ENCODE measurements around the gene KIAA1755.

Gene KIAA1755

DNA sequence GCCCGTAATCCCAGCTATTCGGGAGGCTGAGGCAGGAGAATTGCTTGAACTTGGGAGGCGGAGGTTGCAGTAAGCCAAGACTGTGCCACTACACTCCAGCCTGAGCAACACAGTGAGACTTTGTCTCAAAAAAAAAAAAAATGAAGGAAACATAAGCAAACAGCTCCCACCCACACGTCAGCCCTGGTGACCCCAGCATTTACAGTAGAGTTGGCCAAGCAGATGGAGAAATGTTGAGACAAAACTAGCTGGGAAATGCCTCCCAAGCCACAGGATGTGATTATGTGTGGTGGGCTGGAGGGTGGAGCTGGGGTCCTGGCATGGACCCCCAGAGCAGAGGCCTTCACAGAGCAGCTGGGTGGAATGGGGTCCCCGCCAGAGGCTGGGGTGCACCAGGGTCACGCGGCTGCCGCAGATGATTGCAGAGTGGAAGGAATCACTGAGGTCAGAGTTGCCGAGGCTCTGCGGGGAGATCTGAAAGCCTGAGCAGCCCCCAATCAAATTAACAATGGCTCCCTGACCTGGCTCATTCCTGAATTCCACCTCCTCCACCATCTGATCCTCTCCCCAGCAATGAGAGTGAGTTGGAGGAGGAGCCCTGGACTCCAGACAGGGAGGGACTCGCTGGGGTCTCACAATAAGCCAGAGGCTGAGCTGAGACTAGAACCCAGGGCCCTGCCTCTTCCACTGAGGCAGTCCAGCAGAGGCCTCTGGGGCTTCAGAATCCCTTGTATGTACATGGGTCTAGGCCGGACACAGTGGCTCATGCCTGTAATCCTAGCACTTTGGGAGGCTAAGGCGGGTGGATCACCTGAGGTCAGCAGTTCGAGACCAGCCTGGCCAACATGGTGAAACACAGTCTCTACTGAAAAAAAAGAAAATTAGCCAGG, 60.8 kb downstream of the KIAA1755 start:
- Histone ChIP-seq H3F3A (ENCODE audit: control insufficient read depth, insufficient read depth) (no peaks in the 10 kb centered on the region), H3K9me3 (ENCODE audit: control insufficient read depth, insufficient read depth, low read length) (no peaks in the 10 kb centered on the region), H3K4me1 (ENCODE audit: control insufficient read depth, low read length) (no peaks in the 10 kb centered on the region), H3K4me3 (ENCODE audit: low read length) (no peak overlapping the region), H3K4me2 (ENCODE audit: low read length) (no peak overlapping the region), H3K36me3 (ENCODE audit: control insufficient read depth, low read length) (no peaks in the 10 kb centered on the region), H3K27me3 (ENCODE audit: control insufficient read depth, low read length) (peaks cover 9% of the 10 kb centered on the region; the same call in 1 of the 2 replicates), H3K79me2 (ENCODE audit: control insufficient read depth, low read length) (no peaks in the 10 kb centered on the region), H3K9me2 (replicated peaks; ENCODE audit: control insufficient read depth, low read length) (no peaks in the 10 kb centered on the region), H3K27ac (ENCODE audit: low read depth, low read length) (no peak overlapping the region), H4K20me1 (ENCODE audit: control insufficient read depth, insufficient read depth, low read depth, low read length) (no peaks in the 10 kb centered on the region)
- TF ChIP-seq, protein P1, sequence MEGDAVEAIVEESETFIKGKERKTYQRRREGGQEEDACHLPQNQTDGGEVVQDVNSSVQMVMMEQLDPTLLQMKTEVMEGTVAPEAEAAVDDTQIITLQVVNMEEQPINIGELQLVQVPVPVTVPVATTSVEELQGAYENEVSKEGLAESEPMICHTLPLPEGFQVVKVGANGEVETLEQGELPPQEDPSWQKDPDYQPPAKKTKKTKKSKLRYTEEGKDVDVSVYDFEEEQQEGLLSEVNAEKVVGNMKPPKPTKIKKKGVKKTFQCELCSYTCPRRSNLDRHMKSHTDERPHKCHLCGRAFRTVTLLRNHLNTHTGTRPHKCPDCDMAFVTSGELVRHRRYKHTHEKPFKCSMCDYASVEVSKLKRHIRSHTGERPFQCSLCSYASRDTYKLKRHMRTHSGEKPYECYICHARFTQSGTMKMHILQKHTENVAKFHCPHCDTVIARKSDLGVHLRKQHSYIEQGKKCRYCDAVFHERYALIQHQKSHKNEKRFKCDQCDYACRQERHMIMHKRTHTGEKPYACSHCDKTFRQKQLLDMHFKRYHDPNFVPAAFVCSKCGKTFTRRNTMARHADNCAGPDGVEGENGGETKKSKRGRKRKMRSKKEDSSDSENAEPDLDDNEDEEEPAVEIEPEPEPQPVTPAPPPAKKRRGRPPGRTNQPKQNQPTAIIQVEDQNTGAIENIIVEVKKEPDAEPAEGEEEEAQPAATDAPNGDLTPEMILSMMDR (IDR thresholded peaks at IDR 0.05; ENCODE audit: low read depth, low read length, poor library complexity, severe bottlenecking) = no peak
- no peak for TF ChIP-seq EZH2phosphoT487 (IDR thresholded peaks at IDR 0.05; ENCODE audit: borderline replicate concordance, low read length)

DNA sequence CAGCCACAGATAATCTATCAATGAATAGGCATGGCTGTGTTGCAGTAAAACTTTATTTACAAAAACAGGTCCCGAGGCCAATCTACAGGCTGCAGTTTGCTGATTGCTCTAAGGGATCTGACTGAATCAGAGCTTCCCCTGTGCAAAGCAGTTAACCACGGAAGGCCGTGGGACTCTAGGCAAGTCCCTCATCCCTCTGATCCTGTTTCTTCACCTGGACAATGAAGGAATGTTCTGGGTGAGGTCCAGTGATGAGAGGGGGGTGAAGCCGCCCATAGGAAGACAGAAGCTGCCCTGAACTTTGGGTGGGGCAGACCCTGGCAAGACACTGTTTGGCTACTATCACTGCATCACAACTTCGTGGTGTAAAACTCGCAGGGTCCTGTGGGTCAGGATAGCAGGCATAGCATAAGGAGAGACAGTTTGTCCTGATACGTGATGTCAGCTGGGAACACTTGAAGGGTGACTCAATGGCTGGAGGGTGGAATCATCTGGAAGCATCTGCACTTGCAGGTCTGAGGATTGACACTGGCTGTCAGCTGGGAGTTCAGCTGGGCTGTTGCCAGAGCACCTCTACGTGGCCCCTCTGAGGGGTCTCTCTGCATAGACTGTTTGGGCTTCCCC, 62.2 kb downstream of the KIAA1755 start:
- no peaks in the 10 kb centered on the region for H3K36me3 ChIP-seq (ENCODE audit: control insufficient read depth, low read length)
- no peaks in the 10 kb centered on the region for H3K4me1 ChIP-seq (ENCODE audit: control insufficient read depth, low read length)
- H4K20me1 ChIP-seq (ENCODE audit: control insufficient read depth, insufficient read depth, low read depth, low read length) = no peaks in the 10 kb centered on the region
- H3K9me2 ChIP-seq (replicated peaks; ENCODE audit: control insufficient read depth, low read length) = no peaks in the 10 kb centered on the region
- TF ChIP-seq, protein P1 (IDR thresholded peaks at IDR 0.05; ENCODE audit: low read depth, low read length, poor library complexity, severe bottlenecking) = no peak
- TF ChIP-seq EZH2phosphoT487 (IDR thresholded peaks at IDR 0.05; ENCODE audit: borderline replicate concordance, low read length) = no peak
- no peaks in the 10 kb centered on the region for H3K27me3 ChIP-seq (ENCODE audit: control insufficient read depth, low read length)
- H3K27ac ChIP-seq (ENCODE audit: low read depth, low read length) = no peak overlapping the region
- no peaks in the 10 kb centered on the region for H3K79me2 ChIP-seq (ENCODE audit: control insufficient read depth, low read length)
- H3K4me2 ChIP-seq (ENCODE audit: low read length) = no peak overlapping the region
- H3K9me3 ChIP-seq (ENCODE audit: control insufficient read depth, insufficient read depth, low read length) = no peaks in the 10 kb centered on the region
- no peaks in the 10 kb centered on the region for H3F3A ChIP-seq (ENCODE audit: control insufficient read depth, insufficient read depth)
- no peak overlapping the region for H3K4me3 ChIP-seq (ENCODE audit: low read length)

GRCh38 chr20:38197619-38198018, 62.9 kb downstream of the KIAA1755 start:
- Histone ChIP-seq H3K4me2 (ENCODE audit: low read length) (no peak overlapping the region), H3K27ac (ENCODE audit: low read depth, low read length) (no peak overlapping the region), H3K36me3 (ENCODE audit: control insufficient read depth, low read length) (no peaks in the 10 kb centered on the region), H3K27me3 (ENCODE audit: control insufficient read depth, low read length) (no peaks in the 10 kb centered on the region), H3K9me2 (replicated peaks; ENCODE audit: control insufficient read depth, low read length) (no peaks in the 10 kb centered on the region), H3F3A (ENCODE audit: control insufficient read depth, insufficient read depth) (no peaks in the 10 kb centered on the region), H3K79me2 (ENCODE audit: control insufficient read depth, low read length) (no peaks in the 10 kb centered on the region), H3K4me3 (ENCODE audit: low read length) (no peak overlapping the region), H4K20me1 (ENCODE audit: control insufficient read depth, insufficient read depth, low read depth, low read length) (no peaks in the 10 kb centered on the region), H3K4me1 (ENCODE audit: control insufficient read depth, low read length) (no peaks in the 10 kb centered on the region), H3K9me3 (ENCODE audit: control insufficient read depth, insufficient read depth, low read length) (no peaks in the 10 kb centered on the region)
- TF ChIP-seq EZH2phosphoT487 (IDR thresholded peaks at IDR 0.05; ENCODE audit: borderline replicate concordance, low read length) = no peak
- TF ChIP-seq, protein P1 (IDR thresholded peaks at IDR 0.05; ENCODE audit: low read depth, low read length, poor library complexity, severe bottlenecking) = no peak

Data from DOHH2 (cell line).